HUDEP-2 (cell line): ENCODE data around the gene ADCY9.
"Not testable (repeated sequence)": the region's sequence is repeated elsewhere in the genome, so short reads cannot be mapped to it uniquely, and the experiment has no call there.

Source experiments
- DNase-seq, 76 experiments: peaks; one replicate each; lab custom pipeline; 2025; ENCODE audit not compliant: unreplicated experiment in 76 of 76; lab: John Stamatoyannopoulos, UW

The ADCY9 gene

DNA sequence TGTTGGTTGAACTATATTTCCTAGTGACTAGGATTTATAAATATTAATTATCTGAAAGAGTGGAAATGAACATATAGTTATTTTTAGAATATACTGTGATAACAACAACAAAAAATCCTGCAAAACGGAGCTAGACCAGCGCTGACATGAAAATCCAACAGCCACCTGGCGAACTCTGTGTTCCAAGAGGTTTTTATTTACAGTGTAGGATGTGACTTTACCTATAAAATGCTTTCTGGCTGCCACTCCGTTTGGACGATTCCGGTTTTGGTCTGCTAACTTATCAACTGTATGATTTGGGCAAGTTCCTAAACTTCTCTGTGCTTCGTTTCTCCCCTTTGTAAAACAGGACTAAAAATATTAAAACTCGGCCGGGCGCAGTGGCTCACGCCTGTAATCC is 73.7 kb downstream of the ADCY9 start:
- no peak for DNase-seq

DNA sequence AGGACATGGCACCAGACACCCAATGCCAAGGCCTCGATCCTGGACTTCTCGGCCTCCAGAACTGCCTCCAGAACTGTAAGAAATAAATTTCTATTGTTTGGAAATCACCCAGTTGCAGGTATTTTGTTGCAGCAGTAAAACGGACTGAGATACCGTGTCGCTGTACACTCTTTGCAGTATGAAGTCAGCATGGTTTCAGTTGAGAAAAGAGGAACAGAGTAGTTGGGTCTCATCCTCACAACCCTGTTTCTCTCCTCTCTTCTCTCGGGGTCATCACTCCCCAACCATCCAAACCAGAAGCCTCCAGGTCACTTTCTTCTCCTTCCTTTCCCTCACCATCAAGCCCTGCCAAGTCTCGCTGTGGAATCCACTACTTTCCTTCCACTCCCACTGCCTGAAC is 77.8 kb downstream of the ADCY9 start:
- no peak for DNase-seq

DNA sequence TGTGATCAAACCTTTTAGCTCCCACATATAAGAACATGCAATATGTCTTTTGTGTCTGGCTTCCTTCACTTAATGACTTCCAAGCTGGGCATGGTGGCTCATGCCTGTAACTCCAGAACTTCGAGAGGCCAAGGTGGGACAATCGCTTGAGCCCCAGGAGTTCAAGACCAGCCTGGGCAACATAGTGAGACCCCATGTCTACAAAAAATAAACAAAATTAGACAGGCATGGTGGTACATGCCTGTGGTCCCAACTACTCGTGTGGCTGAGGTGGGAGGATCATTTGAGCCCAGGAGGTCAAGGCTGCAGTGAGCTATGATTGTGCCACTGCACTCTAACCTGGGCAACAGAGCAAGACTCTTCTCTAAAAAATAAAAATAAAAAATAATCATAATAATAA is 79.3 kb downstream of the ADCY9 start:
- DNase-seq, result not testable (repeated sequence)

DNA sequence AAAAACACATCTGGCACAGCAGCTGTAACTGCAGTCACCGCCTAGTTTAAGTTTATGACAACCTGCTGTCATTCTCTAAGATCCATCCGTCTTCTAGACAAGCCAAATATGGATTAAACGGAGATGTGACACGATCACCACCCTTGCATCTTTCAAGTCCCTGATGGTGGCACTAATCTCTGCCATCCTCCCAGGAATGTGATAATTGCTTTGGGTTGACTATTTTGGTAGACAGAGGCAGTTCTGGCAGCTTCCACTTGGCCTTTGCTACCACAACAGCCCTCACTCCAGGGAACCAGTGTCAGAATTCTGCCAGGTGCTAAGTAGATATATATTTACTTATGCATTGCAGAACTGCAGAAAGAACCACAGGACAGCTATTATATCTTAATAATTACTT is 81.3 kb downstream of the ADCY9 start:
- DNase-seq, result no peak

DNA sequence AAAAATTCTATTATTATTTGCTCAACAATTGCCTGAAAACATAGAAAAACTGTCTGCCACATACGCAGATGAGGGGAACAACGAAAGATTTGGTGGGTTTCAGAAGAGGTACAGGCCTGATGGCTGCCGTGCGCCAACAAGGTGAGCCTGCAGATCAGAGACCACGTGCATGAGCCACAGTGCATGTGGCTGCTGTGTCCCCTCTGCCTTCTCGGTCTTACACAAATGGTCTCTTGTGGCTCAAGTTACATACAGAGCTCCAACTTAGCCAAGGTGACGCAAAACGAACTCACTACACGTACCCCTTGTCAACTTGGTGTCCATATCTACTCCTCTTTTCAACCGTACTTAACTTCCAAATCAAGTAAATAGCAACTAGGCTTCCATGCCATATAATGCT is 82.3 kb downstream of the ADCY9 start:
- no peak for DNase-seq

- peak in 2 of 76 experiments; percentile 3 to 16 for DNase-seq
These were observed 83.5 kb downstream of the ADCY9 start for GRCh38 chr16:4032768-4033167.

- DNase-seq, result no peak
These were observed 88.1 kb downstream of the ADCY9 start for GRCh38 chr16:4028144-4028543.

GRCh38 chr16:4026854-4027253 is 89.4 kb downstream of the ADCY9 start:
- DNase-seq, result no peak

DNA sequence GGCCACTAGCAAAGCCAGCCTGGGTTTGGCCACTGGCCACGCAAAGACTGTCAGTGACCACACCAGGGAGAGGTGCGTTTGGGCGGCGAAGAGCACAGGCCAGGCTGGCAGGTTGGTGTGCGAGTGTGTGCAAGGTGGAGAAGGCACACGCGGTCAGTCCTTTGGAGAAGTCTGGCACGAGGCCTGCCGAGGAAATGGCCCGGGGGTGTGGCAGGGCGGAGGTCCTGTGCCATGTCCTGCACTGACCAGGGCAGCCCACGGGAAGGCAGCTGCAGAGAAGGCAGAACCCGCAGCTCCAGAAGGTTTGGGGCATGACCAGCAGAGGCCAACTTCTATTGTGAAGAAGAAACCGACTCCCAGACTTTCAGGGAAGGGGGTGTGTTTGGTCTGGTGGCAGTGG is 90.8 kb downstream of the ADCY9 start:
- DNase-seq, result no peak

- DNase-seq, result no peak
These were observed 94.3 kb downstream of the ADCY9 start for GRCh38 chr16:4021916-4022315.

GRCh38 chr16:4021070-4021779 is 95.0 kb downstream of the ADCY9 start:
- DNase-seq, result no peak

GRCh38 chr16:4019371-4019791 is 96.9 kb downstream of the ADCY9 start:
- DNase-seq, result no peak

GRCh38 chr16:4018391-4018790 is 97.9 kb downstream of the ADCY9 start:
- no peak for DNase-seq

DNA sequence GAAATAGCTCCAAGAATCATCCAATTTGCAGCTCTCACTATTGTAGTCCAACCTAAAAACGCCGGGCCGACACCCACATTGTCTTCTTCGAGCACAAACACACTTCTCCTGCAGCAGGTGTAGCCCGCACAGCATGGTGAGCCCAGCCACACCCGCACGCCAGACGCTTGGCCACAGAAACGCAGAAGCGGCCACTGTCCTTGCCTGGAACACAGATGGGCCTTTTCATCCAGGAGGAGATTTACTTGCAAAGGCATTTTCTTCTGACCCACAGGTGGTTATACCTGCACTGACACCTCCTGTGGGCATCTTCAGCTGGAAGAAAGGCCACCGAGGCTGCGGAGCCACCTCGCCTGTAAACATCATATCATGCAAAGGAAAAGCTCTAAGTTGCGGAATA is 98.4 kb downstream of the ADCY9 start:
- no peak for DNase-seq

GRCh38 chr16:4016658-4017057 is 99.6 kb downstream of the ADCY9 start:
- DNase-seq, result no peak

DNA sequence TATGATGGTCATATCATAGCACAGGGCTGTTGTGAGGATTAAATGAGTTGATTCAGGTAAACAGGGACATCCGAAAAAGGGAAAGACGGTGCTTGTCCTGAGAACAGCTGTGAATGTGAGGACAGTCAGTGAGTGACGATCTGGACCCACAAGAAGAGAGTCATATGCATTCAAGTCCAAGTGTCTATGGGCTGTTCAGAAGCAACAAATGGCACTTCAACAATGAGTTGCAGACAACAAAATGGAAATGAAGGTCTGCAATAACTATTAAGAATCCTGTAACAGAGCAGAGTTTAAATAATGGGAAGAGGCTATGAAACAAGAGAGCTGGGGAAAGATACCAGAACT is 100.3 kb downstream of the ADCY9 start:
- no peak for DNase-seq

- no peak for DNase-seq
These were observed 100.8 kb downstream of the ADCY9 start for GRCh38 chr16:4015275-4016004.

- DNase-seq, result no peak
These were observed 104.2 kb downstream of the ADCY9 start for GRCh38 chr16:4011940-4012629.

GRCh38 chr16:4011225-4011939 is 104.9 kb downstream of the ADCY9 start:
- no peak for DNase-seq

DNA sequence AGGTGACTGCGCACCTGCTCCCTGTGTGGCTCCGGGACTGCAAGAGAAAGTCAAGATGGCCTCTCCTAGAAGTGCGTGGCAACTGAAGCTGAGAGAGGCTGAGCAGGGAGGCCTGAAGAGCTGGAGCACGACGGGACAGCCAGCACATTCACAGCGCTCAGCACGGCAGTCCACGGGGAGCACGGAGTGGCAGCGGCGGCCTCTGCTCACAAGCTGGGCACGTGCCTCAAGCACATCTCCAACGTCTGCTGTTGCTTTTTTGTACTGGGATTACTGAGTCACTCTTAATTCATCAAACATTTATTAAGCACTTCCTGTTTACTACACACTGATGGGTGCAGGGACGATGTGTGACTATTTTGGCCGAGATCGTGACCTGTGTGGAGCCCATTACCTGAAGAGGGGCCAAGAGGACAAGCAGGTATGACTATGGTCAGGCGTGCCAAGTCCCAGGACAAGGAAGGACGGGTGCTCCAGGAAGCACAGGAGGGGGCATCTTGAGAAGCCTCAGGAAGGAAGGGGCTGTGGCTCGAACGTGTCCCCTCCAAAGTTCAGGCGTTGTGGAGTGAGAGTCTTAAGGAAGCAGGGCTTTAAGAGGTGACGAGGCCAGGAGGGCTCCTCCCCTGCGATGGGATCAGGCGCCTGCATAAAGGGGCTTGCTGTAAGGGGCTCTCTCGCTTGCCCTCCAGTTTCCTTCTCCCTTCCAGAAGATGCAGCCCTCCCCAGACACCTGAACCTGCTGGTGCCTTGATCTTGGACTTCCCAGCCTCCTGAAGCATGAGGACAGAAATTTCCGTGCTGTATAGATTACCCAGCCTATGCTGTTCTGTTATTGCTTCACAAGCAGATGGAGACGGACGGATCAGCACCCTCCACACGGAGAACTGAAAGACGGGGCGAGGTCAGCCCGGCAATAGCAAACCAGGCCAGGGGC is 105.8 kb downstream of the ADCY9 start:
- no peak for DNase-seq
